Prostate gland (tissue), 2 donors: ENCODE measurements around the gene DENND4A. TPM values are rescaled to one million over a fixed set of nuclear protein-coding genes. Genes with fewer than 3 reads are reported as not detected.
"Not testable (repeated sequence)": the region's sequence is repeated elsewhere in the genome, so short reads cannot be mapped to it uniquely, and the experiment has no call there.

Source experiments
- DNase-seq: peaks from one replicate; pipeline ENCODE4 v3.0.0-alpha.2; 2019; ENCODE audit warnings: low spot score
- H3K27ac ChIP-seq, 2 donors: fragments of 200-600 bp; sonication (generic); 2 replicates each; pipeline ENCODE4 v1.5.1; 2017 to 2019
- H3K27me3 ChIP-seq: fragments of 200-600 bp; sonication (generic); replicated peaks from 2 replicates; pipeline ENCODE4 v1.5.1; 2019; ENCODE audit not compliant: insufficient read depth
- H3K36me3 ChIP-seq, 2 donors: fragments of 200-600 bp; sonication (generic); 1 replicate in 1 of 2; 2 replicates in 1 of 2; pipeline versions ENCODE4 v1.5.1 to v1.8.1; 2017 to 2019
- H3K4me1 ChIP-seq: fragments of 200-600 bp; sonication (generic); replicated peaks from 2 replicates; pipeline ENCODE4 v1.5.1; 2019
- H3K4me3 ChIP-seq, 2 donors: fragments of 200-600 bp; sonication (generic); 2 replicates each; pipeline ENCODE4 v1.5.1; 2017 to 2019
- H3K9me3 ChIP-seq: fragments of 200-600 bp; sonication (generic); 2 replicates; pipeline ENCODE4 v1.5.1; 2017
- POLR2A ChIP-seq: fragments of 450-650 bp; IDR thresholded peaks from one replicate; pipeline ENCODE4 v1.6.1; 2016; ENCODE audit warnings: antibody characterized with exemption, mild to moderate bottlenecking
- POLR2AphosphoS5 ChIP-seq: sonication (generic); formaldehyde crosslinking; IDR thresholded peaks from one replicate; pipeline ENCODE4 v1.6.1; 2017; ENCODE audit warnings: antibody characterized with exemption
- WGBS: methylation state at CpG from one replicate; pipeline ENCODE4 v1.1.5; 2018; 5-methylcytosine and 5-hydroxymethylcytosine counted together
- intact Hi-C: fragments of 100-400 bp; cut with DNase I; formaldehyde crosslinking; loops from one replicate; pipeline ENCODE4 v1.14.2; 2022
- total RNA-seq, 2 donors: library from RNA; depleted of rRNA; stranded (reverse); fragments of >200 nt; gene quantifications; one replicate each; pipeline ENCODE4 v1.1.0, GENCODE V29; 2016
- TF ChIP-seq, protein P1 (sequence below), 4 experiments: fragments of 200-600 bp in 2 of 4; fragments of 450-650 bp in 2 of 4; sonication (generic) in 2 of 4; IDR thresholded peaks; 1 replicate in 3 of 4; 2 replicates in 1 of 4; pipeline ENCODE4 v1.5.1; 2016 to 2019; ENCODE audit warnings: antibody characterized with exemption in 4 of 4, mild to moderate bottlenecking in 2 of 4, moderate library complexity in 2 of 4

Gene DENND4A
- total RNA-seq, 2 donors from 2014 or later: 24.5 to 49.6 TPM

DNA sequence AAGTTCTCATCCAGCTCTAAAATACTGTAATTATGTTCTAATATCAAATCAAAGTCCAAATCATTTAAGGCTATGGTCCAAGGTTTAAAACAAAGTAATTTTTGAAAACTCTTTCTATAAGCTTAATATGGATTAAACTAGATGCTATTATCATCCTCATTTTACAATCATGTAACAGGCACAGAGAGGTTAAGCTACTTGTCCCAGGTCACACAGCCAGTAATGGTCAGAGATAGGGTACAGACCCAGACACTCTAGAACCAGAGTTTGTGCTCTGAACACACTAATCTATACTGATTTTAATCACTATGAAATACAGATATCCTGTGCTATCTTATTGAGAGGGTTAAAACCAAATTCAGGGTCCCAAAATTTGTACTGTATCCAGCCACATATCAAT lies 44.8 kb downstream of the DENND4A start:
- TF ChIP-seq, protein P1, sequence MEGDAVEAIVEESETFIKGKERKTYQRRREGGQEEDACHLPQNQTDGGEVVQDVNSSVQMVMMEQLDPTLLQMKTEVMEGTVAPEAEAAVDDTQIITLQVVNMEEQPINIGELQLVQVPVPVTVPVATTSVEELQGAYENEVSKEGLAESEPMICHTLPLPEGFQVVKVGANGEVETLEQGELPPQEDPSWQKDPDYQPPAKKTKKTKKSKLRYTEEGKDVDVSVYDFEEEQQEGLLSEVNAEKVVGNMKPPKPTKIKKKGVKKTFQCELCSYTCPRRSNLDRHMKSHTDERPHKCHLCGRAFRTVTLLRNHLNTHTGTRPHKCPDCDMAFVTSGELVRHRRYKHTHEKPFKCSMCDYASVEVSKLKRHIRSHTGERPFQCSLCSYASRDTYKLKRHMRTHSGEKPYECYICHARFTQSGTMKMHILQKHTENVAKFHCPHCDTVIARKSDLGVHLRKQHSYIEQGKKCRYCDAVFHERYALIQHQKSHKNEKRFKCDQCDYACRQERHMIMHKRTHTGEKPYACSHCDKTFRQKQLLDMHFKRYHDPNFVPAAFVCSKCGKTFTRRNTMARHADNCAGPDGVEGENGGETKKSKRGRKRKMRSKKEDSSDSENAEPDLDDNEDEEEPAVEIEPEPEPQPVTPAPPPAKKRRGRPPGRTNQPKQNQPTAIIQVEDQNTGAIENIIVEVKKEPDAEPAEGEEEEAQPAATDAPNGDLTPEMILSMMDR (IDR thresholded peaks at IDR 0.05): no peak
- no peak for TF ChIP-seq POLR2AphosphoS5
- no peak for TF ChIP-seq POLR2A
- intact Hi-C loops: no loop called here
- Histone ChIP-seq H3K4me3 (no peak overlapping the region), H3K27me3 (no peaks in the 10 kb centered on the region), H3K9me3 (no peaks in the 10 kb centered on the region), H3K4me1 (no peaks in the 10 kb centered on the region), H3K27ac (no peak overlapping the region), H3K36me3 (no peaks in the 10 kb centered on the region)
- no peak for DNase-seq

DNA sequence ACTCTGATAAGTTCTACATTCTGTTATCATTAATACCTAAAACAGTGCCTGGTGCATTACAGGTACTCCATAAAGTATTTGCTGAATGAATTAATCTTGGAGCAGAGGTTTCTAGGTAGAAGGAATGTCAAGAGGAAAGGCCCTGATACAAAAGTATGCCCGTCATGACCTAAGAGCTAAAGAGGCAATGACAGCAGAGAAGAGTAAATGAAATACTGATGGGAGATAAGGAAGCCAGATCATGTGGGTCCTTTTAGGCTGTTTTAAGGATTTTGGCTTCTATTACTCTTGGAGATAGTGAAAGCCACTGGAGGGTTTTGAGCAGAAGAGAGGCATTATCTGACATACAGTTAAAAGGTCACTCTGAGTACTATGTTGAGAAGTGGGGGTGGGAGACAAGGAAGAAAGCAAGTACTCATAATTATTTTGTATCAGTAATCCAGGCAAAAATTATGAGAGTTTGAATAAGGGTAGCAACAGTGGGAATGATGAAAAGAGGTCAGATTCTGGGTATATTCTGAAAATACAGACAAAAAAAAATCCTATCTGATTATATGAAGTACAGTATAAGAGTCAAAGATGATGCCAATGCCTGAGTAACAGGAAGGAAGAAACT lies 48.3 kb downstream of the DENND4A start:
- intact Hi-C loops: no loop called here
- Histone ChIP-seq H3K27ac (no peak overlapping the region), H3K4me3 (no peak overlapping the region), H3K36me3 (no peaks in the 10 kb centered on the region), H3K4me1 (no peaks in the 10 kb centered on the region), H3K27me3 (no peaks in the 10 kb centered on the region), H3K9me3 (no peaks in the 10 kb centered on the region)
- no peak for DNase-seq
- 86% methylated on average over 1 of the region's 1 CpG for WGBS
- TF ChIP-seq, protein P1 (IDR thresholded peaks at IDR 0.05): no peak
- TF ChIP-seq POLR2AphosphoS5: no peak
- no peak for TF ChIP-seq POLR2A

DNA sequence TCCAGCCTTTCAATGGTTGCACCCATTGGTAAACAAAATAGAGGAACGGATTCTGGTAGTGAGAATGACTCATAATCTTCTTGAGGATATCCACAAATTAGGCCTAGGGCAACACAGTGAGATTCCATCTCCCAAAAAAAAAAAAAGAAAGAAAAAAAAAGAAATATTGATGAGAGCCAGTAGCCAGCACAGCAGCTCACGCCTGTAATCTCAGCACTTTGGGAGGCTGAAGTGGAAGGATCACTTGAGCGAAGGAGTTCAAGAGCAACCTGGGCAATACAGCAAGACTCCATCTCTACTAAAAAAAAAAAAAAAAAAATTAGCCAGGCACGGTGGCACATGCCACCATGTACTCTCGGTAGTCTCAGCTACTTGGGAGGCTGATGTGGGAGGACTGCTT lies 51.9 kb downstream of the DENND4A start:
- Histone ChIP-seq H3K4me1 (no peaks in the 10 kb centered on the region), H3K27me3 (no peaks in the 10 kb centered on the region), H3K9me3 (no peaks in the 10 kb centered on the region), H3K27ac (no peak overlapping the region), H3K4me3 (no peak overlapping the region), H3K36me3 (no peaks in the 10 kb centered on the region)
- intact Hi-C loops: no loop called here
- DNase-seq: no peak
- TF ChIP-seq POLR2AphosphoS5: no peak
- no peak for TF ChIP-seq POLR2A
- TF ChIP-seq, protein P1 (IDR thresholded peaks at IDR 0.05): no peak
- 94% methylated on average over 5 of the region's 5 CpGs for WGBS

DNA sequence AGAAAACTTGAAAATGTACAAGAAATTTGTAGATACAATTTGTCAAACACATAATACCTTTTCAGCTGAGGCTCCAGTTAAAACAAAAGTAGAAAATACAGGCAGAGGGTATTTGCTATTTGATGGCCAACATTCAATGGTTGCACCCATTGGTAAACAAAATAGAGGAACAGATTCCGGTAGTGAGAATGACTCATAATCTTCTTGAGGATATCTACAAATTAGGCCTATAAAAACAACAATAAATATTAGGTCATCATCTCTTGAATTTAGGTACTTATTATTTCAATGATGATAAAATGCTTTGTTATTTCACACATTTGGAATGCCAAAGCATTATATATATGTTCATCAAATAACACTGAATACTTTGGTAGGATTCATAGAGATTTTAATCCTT lies 53.4 kb downstream of the DENND4A start:
- no peaks in the 10 kb centered on the region for H3K4me1 ChIP-seq
- H3K27me3 ChIP-seq: no peaks in the 10 kb centered on the region
- no peak for DNase-seq
- no peaks in the 10 kb centered on the region for H3K36me3 ChIP-seq
- no peak overlapping the region for H3K27ac ChIP-seq
- WGBS: 39% methylated on average over 1 of the region's 1 CpG
- no peak overlapping the region for H3K4me3 ChIP-seq
- H3K9me3 ChIP-seq: no peaks in the 10 kb centered on the region
- TF ChIP-seq, protein P1 (IDR thresholded peaks at IDR 0.05): no peak
- no peak for TF ChIP-seq POLR2A
- no peak for TF ChIP-seq POLR2AphosphoS5
- intact Hi-C loops: no loop called here

DNA sequence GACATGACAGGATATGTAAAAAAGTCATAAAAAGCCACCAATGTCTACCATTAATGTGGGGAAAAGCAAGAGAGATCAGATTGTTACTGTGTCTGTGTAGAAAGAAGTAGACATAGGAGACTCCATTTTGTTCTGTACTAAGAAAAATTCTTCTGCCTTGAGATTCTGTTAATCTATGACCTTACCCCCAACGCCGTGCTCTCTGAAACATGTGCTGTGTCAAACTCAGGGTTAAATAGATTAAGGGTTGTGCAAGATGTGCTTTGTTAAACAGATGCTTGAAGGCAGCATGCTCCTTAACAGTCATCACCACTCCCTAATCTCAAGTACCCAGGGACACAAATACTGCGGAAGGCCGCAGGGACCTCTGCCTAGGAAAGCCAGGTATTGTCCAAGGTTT lies 58.5 kb downstream of the DENND4A start:
- H3K27me3 ChIP-seq, H3K4me1 ChIP-seq, H3K9me3 ChIP-seq, DNase-seq, H3K27ac ChIP-seq, H3K36me3 ChIP-seq, H3K4me3 ChIP-seq, intact Hi-C loops: not testable (repeated sequence)
- 95% methylated on average over 4 of the region's 4 CpGs for WGBS
